Stimulated activated CD8-positive, alpha-beta memory T cell treated with anti-CD3 and anti-CD28 coated beads, Interleukin-15, amount 100 ng/mL, for 24 hours (primary cell): ENCODE measurements around the gene TAMALIN.
"Not testable (repeated sequence)": the region's sequence is repeated elsewhere in the genome, so short reads cannot be mapped to it uniquely, and the experiment has no call there.

Source experiments
- DNase-seq: peaks from one replicate; pipeline ENCODE4 v3.0.0-alpha.2; 2020; ENCODE audit warnings: low read depth

The TAMALIN gene

DNA sequence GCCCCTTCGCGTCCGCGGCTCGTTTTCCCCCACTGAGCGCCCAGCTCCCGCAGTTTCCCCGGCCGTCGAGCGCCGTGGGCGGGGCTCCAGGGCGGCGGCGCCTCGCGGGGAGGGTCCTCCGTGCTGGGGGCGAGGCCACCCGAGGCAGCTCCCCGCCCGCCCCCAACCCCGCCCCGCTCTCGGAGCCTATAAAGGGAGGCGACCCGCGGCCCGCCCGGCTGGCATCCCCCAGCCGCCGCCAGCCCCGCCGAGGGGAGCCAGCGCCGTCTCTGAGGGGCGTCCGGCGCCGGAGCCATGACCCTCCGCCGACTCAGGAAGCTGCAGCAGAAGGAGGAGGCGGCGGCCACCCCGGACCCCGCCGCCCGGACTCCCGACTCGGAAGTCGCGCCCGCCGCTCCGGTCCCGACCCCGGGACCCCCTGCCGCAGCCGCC is at the start of gene TAMALIN:
TSS of gene TAMALIN (plus strand) at position 221 of the 432 bp plus-strand sequence. CDS start at position 295, 74 bp downstream.
- DNase-seq = peak; percentile 50

GRCh38 chr12:51958542-51958941 is 48.2 kb upstream of the TAMALIN start:
- DNase-seq = no peak

GRCh38 chr12:51959211-51959610 is 47.5 kb upstream of the TAMALIN start:
- DNase-seq = no peak

DNA sequence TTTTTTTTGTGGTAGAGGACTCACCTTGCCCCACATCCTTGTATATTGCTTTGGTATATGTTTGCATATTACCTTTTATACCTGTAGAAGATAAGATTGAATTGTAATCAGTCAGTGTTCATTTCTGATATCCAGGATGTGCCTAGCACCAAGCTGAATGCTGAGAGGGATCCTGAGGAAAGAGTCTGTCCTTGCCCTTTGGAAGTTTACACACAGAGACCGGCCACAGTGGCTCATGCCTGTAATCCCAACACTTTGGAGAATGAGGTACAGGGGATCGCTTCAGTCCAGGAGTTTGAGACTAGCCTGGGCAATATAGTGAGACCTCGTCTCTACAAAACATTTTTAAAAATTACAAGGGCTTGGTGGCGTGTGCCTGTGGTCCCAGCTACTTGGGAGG is 46.8 kb upstream of the TAMALIN start:
- no peak for DNase-seq

GRCh38 chr12:51960488-51960887 is 46.3 kb upstream of the TAMALIN start:
- DNase-seq = no peak

- DNase-seq = no peak
Measured at GRCh38 chr12:51960890-51961289, 45.9 kb upstream of the TAMALIN start.

GRCh38 chr12:51961834-51962233 is 44.9 kb upstream of the TAMALIN start:
- DNase-seq = no peak

DNA sequence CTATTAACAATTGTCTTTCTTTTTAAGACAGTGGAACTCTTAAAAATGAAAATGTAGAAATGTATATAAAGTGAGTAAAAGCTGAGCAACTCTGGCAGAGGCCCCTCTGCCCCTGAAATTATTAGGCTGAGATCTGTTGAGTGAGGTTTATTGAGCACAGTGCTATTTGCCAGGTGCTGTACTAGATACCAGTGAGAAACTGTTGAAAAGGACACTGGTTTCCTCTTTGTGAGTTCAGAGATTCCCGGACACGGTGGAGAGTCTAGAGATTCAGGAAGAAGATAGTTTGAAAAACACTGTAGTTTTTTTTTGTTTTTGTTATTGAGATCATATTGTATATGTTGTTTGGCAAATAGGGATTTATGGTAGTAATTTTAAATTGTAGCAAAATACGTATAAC is 44.0 kb upstream of the TAMALIN start:
- DNase-seq = no peak

GRCh38 chr12:51963477-51963876 is 43.3 kb upstream of the TAMALIN start:
- no peak for DNase-seq

- no peak for DNase-seq
Measured at GRCh38 chr12:51969643-51970042, 37.1 kb upstream of the TAMALIN start.

DNA sequence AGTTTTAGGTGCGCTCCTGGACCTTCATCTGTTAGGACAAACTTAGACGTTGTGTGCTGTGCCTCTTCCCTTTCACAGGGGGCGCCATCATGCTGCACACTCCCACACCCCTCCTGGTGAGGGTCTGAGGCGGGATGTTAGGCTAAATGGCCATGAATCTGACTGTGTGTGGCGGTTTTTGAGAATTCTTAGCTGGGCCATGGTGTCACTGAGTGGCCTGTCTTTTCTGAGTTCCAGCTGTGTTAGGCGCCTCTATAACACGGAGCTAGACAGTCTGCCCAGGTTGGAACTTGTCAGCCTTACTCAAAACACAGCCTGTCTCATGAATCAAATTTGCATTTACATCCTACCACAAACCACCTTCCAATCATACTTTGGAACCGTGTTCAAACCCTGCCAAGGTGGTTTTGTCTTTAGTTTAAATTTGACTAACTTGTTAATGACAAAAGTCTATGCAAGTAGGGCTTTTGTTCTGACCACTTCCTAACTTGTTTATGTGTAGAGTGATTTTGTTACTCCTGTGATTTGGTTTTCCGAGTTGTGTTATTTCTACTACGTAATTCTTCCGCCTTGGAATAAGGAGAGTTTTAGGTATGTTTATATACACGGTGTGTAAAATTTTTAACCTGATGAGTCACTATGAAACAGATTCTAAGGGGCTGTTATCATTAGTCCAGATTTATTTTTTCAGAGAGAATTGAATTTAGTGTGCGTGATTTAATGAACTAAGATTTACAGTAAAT is 35.7 kb upstream of the TAMALIN start:
- DNase-seq = no peak

DNA sequence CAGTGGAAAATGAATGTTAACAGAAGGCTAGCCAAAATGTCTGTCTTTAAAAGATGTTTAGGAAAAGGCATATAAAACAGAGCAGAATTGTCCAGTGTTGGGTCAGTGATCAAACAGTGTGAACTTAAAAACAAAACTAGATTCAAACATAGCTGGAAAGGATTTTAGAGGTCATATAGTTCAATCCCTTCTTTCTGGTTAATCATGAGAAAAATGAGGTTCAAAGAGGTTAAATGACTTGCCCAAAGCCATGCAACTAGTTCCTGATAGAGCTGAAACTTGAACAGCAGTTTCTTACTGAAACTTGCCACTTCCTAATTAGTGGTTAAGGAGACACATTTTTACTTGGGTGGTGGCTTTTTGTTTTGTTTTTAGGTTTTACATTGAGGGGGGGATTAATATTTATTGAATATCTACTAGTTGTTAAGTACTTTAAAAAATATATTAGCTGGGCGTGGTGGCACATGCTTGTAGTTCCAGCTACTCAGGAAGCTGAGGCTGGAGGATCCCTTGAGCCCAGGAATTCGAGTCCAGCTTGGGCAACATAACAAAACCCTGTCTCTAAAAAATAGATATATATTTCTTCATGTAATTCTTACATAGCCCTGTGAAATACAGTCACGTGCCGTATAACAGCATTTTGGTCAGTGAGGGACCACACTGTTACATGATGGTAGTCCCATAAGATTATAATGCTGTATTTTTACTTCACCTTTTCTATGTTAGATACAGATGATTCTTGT is 34.9 kb upstream of the TAMALIN start:
- no peak for DNase-seq

- no peak for DNase-seq
Measured at GRCh38 chr12:51972422-51972812, 34.3 kb upstream of the TAMALIN start.

DNA sequence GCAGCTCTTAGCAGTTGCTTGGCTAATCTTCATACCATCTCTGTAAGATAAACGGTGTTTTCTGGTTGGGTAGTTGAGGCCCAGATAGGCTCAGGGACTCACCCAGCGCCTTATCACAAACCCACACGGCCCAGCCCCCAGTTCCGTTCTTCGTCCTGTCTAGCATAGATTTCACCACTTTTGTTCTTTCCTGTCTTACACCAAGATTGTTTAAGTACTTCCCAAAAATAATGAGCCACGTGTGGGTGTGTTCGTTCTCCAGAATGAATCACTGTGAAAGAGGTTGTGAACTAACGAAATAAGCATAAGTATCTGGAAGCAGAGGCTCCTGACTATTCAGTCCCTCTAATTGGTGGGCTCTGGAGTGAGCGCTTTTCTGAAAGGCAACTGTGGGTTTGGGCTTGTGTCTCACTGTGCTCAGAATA is 33.9 kb upstream of the TAMALIN start:
- DNase-seq = no peak

DNA sequence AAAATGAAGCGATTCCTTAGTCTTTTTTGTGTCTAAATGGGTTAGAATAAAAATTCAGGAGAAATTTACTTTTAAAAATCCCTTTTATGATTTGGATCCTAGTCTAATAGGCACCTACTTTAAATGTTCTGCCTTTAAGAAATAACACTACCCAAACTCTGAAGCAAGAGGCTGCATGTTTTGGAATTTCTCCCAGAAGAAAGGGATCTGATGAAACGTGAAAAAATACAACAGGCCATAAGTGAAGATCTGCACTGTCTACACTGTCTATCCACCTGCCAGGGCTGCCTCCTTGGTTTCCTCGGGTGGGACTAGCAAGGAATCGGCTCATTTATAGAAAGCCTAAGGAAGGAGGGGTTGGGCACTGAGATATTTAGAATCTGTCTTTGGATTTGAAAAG is 33.2 kb upstream of the TAMALIN start:
- DNase-seq = no peak

DNA sequence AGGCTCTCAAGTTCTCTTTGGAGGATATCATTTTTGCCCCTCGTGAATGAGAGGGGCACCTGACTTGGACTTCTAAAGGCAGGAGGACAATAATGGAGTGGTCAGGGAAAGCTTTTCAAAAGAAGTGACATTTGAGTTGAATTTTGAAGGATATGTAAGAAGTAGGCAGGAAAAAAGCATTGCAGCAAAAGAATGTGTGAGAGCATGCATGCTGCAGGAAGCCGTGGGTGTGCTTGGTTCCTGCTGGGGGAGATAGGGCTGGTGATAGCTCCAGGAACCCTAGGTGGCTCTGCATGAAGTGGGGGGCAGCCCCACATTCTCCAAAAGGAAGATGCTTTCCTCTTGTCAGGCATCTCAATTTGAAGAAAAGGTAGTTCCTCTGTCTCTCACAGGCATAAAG is 32.1 kb upstream of the TAMALIN start:
- no peak for DNase-seq

- DNase-seq = no peak
Measured at GRCh38 chr12:51975196-51975595, 31.6 kb upstream of the TAMALIN start.

DNA sequence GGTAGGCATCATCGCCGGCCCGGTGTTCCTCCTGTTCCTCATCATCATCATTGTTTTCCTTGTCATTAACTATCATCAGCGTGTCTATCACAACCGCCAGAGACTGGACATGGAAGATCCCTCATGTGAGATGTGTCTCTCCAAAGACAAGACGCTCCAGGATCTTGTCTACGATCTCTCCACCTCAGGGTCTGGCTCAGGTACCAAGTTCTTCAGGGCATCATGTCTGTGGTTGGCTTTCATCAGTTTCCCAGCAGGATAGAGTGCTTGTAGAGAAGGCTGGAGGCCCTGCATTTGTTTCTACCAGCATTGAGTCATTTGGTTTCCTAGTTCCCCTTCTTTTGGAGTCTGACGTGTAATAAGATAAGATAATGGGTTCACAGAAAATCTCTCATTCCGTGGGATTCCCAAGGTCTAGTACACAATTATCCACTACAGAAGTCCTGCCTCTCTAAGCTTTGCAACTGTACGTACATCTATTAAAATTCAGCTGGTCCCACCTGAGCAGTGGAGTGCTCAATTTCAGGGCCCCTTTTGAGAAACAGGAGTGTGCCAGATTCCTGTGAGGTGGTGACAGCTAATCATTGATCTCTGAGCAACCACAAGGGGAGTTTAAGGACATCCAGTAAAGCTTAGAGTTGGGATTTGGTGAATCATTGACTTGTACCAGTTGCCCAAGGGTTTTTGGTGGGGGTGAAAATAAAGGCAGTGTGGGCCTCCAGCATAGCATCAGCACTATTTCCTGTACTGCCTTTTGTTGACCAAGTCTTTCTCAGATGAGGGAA is 30.2 kb upstream of the TAMALIN start:
- no peak for DNase-seq

GRCh38 chr12:51977320-51977753 is 29.4 kb upstream of the TAMALIN start:
- no peak for DNase-seq

DNA sequence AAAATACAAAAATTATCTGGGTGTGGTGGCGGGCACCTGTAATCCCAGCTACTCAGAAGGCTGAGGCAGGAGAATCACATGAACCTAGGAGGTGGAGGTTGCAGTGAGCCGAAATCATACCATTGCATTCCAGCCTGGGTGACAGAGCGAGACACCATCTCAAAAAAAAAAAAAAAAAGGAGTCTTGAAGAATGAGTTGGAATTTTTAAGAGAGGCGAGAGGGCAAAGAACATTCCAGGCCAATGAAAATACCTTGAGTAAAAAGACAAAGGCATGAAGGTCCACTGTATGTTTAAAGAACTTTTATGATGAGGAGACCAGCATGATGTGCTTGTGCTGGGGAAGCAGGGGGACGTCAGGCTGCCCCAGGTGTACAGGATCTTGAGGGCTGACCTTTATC is 27.4 kb upstream of the TAMALIN start:
- not testable (repeated sequence) for DNase-seq

GRCh38 chr12:51980051-51980808 is 26.5 kb upstream of the TAMALIN start:
- peak; percentile 41 for DNase-seq

- DNase-seq = no peak
Measured at GRCh38 chr12:51980809-51981127, 26.0 kb upstream of the TAMALIN start.
